Measurements from ENCODE around the gene RING1.
"Not testable (repeated sequence)": the region's sequence is repeated elsewhere in the genome, so short reads cannot be mapped to it uniquely, and the experiment has no call there.

RING1 gene

DNA sequence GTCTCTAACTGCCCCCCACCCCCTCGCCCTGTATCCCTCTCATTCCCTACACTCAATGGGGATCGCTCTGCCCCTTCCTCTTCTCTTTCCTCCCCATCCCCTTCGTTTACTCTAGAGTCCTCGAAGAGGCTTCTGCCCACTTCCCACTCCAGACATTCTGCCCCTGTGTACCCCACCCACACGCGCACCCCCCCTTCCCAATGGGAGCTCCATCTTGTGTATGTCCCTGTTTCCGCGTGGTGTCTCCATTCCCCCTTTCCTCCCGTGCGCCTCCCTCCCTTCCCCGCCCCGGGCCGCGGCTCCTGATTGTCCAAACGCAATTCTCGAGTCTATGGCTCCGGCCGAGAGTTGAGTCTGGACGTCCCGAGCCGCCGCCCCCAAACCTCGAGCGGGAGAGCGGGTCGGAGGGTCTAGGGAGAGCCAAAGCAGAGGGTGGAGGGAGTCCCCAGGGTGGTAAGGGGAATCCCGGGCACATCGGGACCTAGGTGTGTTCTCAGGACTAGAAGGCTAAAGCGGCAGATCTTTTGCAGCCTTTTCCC is 679 bp upstream of the RING1 start:
- no peak for DNase-seq

GRCh38 chr6:33209856-33210255 is 1.6 kb downstream of the RING1 start:
- DNase-seq = no peak

DNA sequence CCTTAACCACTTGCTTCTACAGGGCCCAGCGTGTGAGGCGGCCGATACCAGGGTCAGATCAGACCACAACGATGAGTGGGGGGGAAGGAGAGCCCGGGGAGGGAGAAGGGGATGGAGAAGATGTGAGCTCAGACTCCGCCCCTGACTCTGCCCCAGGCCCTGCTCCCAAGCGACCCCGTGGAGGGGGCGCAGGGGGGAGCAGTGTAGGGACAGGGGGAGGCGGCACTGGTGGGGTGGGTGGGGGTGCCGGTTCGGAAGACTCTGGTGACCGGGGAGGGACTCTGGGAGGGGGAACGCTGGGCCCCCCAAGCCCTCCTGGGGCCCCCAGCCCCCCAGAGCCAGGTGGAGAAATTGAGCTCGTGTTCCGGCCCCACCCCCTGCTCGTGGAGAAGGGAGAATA is 2.8 kb downstream of the RING1 start:
- DNase-seq = no peak

- no peak for DNase-seq
Observed at GRCh38 chr6:33211666-33212422, 3.5 kb downstream of the RING1 start.

DNA sequence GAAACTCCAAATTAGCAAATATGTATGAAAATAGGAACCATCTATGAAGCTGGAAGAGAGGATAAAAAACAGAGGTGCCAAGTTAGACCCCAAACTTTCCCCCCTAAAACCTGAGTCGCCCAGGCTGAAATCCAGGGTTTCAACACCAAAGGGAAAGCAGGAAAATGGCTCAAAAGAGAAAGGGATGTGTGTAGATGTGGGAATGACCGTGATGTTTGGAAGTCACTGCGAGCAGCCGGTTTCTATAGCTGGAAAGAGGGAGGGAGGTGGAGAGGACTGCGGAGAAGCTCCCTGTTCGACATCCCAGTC is 4.5 kb downstream of the RING1 start:
- peak; percentile 44 for DNase-seq

GRCh38 chr6:33213166-33213988 is 5.1 kb downstream of the RING1 start:
- DNase-seq = peak; percentile 48

DNA sequence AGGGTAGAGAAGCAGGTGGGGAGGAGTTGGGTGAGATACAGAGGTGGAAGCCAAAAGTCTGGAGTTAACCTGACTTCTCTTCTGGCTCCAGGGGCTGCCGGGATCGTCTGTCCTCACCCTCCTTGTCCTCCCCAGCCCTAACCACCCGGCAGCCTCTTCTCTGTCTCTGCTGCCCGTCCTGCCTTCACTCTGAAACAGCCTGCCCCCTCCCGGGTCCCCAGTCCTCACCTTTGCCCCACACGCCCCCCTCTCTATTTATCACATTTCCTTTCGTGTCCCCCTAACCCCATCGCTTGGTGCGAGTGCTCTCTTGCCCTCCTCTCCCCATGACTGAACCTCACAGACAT is 5.7 kb downstream of the RING1 start:
- DNase-seq = no peak

GRCh38 chr6:33215271-33216116 is 7.2 kb downstream of the RING1 start:
- DNase-seq = no peak

- no peak for DNase-seq
Observed at GRCh38 chr6:33216117-33216649, 7.9 kb downstream of the RING1 start.

GRCh38 chr6:33217246-33217645 is 8.9 kb downstream of the RING1 start:
- no peak for DNase-seq

- DNase-seq = no peak
Observed at GRCh38 chr6:33217681-33218080, 9.4 kb downstream of the RING1 start.

- not testable (repeated sequence) for DNase-seq
Observed at GRCh38 chr6:33226503-33227120, 18.3 kb downstream of the RING1 start.

DNA sequence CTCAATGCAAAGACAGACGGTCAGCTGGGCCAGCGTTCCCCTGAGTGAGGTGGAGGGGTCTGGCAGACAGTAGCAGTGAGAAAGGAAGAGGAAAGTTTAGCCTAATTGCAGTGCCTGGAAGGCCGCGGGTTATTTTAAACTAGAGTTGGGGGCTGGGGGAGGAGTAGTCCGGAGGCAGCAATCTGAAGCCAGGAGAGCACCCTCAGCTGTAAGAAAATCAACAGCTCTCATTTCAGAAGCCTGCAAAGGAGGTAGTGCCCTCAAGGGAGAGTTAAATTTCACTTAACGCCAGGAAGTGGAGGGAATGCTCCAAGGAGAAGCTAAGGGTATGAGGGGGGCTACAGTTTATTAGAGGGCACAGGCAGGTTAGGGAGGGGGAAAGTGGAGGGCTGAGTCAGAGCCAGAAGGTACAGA is 26.9 kb downstream of the RING1 start:
- peak; percentile 95 for DNase-seq

DNA sequence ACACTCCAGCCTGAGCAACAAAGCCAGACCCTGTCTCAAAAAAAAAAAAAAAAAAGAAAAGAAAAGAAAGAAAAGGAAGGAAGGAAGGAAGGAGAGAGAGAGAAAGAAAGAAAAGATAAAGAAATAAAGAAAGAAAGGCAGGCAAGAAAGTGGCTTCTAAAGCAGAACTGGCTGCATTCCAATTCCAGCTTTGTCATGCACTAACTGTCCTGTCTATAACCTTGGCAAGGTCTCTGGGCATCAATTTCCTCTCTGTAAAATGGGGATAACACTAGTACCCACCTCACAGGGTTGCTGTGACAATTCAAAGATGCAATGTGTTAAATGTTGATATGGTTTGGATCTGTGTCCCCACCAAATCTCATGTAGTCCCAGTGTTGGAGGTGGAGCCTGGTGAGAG is 28.0 kb downstream of the RING1 start:
- no peak for DNase-seq

DNA sequence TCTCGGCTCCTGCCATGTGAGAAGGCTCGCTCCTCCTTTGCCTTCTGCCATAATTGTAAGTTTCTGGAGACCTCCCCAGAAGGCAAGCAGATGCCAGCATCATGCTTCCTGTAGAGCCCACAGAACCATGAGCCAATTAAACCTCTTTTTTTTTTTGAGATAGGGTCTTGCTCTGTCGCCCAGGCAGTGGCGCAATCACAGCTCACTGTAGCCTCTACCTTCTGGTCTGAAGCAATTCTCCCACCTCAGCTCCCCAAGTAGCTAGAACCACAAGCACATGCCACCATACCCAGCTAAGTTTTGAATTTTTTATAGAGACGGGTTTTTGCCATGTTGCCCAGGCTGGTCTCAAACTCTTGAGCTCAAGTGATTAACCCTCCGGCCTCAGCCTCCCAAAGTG is 28.6 kb downstream of the RING1 start:
- DNase-seq = no peak

DNA sequence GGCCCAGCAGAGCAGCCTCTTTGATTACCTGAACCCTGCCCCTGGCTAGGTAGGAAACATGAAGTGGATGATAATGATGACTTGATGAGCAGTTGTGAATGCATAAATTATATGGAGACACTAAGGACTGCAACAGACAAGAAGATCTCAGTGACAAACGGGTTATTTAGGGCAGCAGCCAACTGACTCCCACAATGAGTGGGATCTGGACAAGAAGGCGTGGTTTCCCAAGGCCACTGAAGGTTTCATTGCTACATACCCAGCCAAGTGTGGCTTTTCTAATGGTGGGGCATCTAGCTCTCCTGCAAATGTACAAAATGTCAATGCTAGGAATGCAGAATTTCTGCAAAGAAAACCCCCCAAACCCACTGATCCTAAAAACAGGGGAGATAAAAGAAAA is 29.4 kb downstream of the RING1 start:
- DNase-seq = no peak

GRCh38 chr6:33241968-33242367 is 33.7 kb downstream of the RING1 start:
- DNase-seq = no peak

DNA sequence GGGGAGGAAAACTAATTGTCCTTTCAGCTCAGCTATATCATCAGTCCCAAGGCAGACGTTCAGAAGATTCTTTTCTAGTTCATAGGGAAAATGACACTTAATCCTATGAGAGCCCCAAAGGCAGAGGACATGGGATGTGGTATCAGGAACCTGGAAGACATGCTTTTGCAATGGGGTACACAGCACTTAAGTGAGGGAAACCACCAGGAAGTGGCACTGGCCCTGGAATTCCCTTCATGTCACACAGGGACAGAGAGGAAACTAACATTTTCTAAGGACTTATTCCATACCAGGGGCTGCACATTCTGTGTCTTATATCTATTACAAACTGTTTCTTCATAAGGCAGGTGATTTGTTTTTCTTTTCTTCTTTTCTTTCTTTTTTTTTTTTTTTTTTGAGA is 35.2 kb downstream of the RING1 start:
- DNase-seq = no peak

GRCh38 chr6:33247977-33248642 is 39.8 kb downstream of the RING1 start:
- peak; percentile 87 for DNase-seq

DNA sequence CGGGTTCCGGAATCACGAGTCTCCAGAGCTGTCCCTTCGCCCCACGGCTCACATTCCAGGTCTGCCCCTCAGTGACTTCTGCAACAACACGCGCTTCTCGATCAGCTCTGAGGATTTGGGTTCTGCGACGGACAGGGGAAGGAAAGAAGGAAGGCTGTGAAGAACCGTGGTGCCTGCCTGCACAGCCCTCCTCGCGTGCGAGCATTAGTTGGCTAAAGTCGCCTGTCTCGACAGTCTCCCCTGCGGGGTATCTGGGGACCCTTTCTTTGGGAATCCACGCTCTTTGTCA is 40.3 kb downstream of the RING1 start:
- DNase-seq = peak; percentile 71

- DNase-seq = peak; percentile 99
Observed at GRCh38 chr6:33248932-33249731, 40.8 kb downstream of the RING1 start.
